HL-60/S4 (cell line): ENCODE results near the gene MAPT.
"Not testable (repeated sequence)": the region's sequence is repeated elsewhere in the genome, so short reads cannot be mapped to it uniquely, and the experiment has no call there.

ENCODE experiments used
- in situ Hi-C: fragments of 300-500 bp; cut with MboI; formaldehyde crosslinking; loops from 2 replicates; pipeline ENCODE4 v1.14.3; 2022; ENCODE audit warnings: low sequenced_read_pairs

The MAPT gene

GRCh38 chr17:45861165-45861564 lies 33.2 kb upstream of the MAPT start:
- in situ Hi-C loops: no loop called here

GRCh38 chr17:45862127-45862526 lies 32.2 kb upstream of the MAPT start:
- in situ Hi-C loops: not testable (repeated sequence)

- in situ Hi-C loops: no loop called here
Observed at GRCh38 chr17:45863857-45864654, 30.3 kb upstream of the MAPT start.

GRCh38 chr17:45867171-45867570 lies 27.2 kb upstream of the MAPT start:
- in situ Hi-C loops: no loop called here

DNA sequence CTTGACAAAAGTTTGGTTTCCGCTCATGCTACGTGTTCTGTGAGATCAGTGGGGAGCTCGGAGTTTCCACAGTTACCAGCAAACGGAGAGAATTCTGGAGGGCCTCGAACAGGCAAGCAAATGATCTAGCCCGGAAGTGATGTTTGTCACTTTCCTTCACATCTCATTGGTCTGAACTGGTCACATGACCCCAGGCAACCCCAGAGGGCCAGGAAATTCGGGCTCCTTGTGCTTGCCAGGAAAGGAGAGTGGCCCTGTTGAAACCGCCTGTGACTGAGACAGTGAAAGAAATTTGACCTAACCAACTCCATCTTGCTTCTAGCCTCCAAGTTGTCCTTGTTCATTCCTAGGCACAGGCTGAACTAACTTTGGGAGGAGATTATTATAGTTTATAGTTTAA lies 26.7 kb upstream of the MAPT start:
- in situ Hi-C loops: no loop called here

DNA sequence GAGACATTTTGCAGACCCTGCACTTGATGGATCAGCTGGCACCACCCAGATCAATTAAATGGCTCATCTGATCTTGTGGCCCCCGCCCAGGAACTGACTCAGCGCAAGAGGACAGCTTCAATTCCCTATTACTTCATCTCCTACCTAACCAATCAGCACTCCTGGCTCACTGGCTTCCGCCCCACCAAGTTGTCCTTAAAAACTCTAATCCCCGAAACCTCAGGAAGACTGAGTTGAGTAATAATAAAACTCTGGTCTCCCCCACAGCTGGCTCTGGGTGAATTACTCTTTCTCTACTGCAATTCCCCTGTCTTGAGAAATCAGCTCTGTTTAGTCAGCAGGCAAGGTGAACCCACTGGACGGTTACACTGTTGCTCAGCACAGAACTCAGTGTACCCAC lies 26.1 kb upstream of the MAPT start:
- in situ Hi-C loops: no loop called here

GRCh38 chr17:45869676-45870341 lies 24.5 kb upstream of the MAPT start:
- in situ Hi-C loops: no loop called here

- in situ Hi-C loops: no loop called here
Observed at GRCh38 chr17:45870342-45870974, 23.9 kb upstream of the MAPT start.

DNA sequence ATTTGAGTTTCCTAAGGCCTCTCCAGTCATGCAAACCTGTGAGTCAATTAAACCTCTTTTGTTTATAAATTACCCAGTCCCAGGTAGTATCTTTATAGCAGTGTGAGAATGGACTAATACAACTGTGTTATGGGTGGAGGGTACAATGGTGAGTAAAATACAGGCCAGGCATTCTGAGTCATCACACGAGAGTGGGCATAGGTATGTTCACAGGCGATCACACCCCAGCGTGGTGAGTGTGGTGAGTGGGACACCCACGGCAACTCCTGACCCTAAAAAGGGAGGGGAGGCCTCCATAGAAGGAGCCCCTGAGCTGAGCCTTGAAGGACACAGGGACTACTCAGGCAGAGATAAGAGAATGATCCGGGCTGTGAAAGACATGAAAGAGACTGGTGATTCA lies 22.6 kb upstream of the MAPT start:
- in situ Hi-C loops: no loop called here

DNA sequence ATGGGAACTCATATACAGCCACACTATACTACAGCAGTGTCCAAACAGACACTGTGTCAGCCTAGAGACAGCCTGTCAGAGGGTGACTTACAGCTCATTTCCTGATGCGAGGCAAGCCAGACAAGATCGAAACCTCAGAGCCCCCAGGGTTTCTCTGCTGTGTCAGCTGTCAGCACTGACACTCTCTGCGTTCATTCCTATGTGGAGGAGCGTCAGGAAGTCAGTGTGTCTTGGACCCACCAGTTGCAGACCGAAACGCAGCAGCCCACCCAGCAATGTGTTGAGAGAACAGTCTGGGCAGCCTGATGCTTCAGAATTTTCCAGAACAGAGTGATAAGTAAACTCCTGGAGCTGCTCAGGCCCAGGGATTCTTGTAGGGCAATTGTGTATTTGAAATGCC lies 20.6 kb upstream of the MAPT start:
- in situ Hi-C loops: no loop called here

DNA sequence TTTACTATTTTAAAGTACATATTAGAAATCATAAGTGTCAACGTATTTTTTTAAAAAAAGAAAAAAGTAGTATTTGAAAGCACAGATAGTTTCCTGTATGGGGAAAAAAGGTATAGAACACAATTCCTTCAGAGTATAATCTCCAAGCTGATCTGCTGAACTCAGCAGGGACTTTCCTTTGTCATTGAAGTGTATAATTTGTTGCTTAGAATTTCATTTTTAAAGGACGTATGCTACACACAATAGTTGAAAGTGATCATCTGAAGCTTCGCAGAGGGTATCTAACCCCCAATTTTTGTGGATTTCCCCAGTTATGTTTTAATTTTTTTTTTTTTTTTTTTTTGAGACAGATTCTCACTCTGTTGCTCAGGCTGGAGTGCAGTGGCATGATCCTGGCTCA lies 20.2 kb upstream of the MAPT start:
- in situ Hi-C loops: no loop called here

GRCh38 chr17:45876539-45876938 lies 17.8 kb upstream of the MAPT start:
- in situ Hi-C loops: no loop called here

GRCh38 chr17:45877467-45877866 lies 16.9 kb upstream of the MAPT start:
- in situ Hi-C loops: no loop called here

DNA sequence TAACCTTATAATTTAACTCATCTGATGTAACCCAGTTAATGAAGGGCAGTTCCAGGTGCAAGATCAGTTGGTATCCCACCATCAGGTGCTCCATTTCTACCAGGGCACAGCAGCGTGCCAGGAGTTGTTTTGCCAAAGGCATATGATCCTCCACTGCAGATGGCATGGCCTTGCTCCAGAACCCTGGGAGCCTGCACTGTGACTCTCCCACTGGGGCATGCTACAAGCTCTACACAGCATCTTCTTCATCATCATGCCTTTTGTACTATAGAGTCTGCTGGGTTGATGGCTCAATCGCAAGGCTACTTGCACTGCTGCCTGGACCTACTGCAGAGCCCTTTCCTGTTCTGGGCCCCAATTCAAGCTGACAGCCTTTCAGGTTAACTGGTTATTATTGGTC lies 11.3 kb upstream of the MAPT start:
- in situ Hi-C loops: no loop called here

- in situ Hi-C loops: no loop called here
Observed at GRCh38 chr17:45886852-45887251, 7.5 kb upstream of the MAPT start.

DNA sequence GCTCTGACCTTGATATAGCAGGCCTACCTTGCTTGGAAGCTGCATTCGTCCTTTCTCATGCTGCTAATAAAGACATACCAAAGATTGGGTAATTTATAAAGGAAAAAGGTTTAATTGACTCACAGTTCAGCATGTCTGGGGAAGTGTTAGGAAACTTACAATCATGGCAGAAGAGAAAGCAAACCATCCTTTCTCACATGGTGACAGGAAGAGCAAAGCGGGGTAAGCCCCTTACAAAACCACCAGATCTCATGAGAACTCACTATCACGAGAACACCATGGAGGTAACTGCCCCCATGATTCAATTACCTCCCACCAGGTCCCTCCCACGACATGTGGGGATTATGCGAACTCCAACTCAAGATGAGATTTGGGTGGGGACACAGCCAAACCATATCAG lies 6.0 kb upstream of the MAPT start:
- in situ Hi-C loops: no loop called here

DNA sequence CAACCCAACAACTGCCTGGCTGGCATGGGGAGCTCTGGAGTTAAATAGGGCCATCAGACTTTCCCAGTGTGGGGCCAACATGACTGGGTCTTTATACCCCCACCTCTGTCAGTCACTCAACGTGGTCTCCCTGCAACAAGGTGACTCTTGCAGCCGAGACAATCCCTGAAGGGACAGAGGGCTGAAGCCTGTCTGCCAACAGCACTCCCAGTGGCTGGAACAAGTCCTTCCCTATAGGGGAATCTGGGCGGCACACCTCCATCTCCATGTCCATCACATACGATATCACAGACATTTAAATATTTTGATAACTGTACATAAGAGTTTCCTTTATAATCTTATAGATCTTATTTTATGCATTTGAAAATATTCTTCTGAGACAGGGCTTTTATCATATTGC lies 4.8 kb upstream of the MAPT start:
- in situ Hi-C loops: no loop called here

DNA sequence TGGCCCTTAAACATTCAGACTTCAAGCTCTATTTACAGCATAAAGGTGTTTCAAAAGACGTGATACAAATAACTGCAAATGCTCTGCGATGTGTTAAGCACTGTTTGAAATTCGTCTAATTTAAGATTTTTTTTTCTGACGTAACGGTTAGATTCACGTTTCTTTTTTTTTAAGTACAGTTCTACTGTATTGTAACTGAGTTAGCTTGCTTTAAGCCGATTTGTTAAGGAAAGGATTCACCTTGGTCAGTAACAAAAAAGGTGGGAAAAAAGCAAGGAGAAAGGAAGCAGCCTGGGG lies 681 bp upstream of the MAPT start:
- in situ Hi-C loops: no loop called here

- in situ Hi-C loops: no loop called here
Observed at GRCh38 chr17:45895304-45895968, 1.1 kb downstream of the MAPT start.

DNA sequence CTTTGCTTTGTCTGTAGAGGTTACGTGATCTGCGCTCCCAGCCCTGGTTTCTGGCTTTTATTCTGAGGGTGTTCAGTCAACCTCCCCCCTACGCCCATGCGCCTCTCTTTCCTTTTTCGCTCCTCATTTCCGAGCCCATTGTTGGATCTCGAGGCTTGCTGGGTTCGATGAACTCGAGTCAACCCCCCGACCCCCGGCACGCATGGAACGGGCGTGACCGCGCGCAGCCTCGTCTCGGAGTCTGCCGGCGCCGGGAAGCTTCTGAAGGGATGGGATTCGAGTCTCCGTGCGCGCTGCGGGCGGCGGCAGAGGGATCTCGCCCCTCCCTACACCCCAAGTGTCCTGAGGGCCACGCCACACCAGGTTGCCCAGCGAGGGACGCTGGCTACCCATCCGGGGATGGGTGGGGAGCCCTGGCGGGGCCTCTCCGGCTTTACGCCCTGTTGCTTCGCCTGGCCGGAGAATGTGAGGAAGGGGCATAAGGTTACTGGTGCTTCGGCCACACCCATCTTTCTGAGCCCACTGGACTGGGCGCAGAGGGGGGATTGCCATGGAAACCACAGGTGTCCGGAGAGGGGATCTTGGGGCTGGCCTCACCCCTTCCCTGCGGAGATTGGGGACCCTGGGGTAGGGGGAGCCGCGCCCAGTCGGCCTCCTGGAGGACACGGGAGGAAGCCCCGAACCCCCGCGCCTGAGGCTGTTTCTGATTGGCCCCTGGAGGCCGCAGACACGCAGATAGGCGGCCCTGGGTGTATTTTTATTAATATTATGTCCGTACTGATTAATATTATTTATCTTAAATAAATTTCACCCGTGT lies 1.8 kb downstream of the MAPT start:
- in situ Hi-C loops: no loop called here
